DMS 273 (cell line): ENCODE measurements around the gene PHYKPL.

Experiments
- DNase-seq: peaks from one replicate; lab custom pipeline; 2025; ENCODE audit not compliant: unreplicated experiment; lab: John Stamatoyannopoulos, UW

PHYKPL gene

GRCh38 chr5:178224403-178224802 is 8.2 kb downstream of the PHYKPL start:
- no peak for DNase-seq

DNA sequence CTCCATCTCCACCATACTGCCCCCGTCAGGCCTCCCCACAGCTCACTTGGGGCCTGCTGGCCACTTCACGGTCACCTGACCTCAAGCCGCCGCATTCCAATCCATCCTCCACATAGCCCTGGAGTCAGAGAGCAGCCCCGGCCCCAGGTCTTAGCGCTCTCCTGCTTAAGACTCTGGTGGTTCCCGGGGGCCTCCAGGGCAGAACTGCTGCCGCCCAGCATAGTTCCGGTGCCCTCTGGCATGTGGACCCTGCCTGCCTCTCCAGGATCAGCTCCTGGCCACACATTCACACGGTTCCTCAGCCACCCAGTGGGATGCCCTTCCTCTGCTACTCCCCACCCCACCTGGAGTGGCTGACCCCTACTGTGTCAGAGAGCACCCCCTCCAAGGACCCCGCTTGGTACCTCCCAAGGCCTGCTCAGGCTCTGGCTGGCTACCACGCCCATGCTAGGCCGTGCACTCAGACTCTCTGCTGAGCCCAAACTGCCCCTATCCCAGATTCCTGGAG is 8.7 kb downstream of the PHYKPL start:
- no peak for DNase-seq

DNA sequence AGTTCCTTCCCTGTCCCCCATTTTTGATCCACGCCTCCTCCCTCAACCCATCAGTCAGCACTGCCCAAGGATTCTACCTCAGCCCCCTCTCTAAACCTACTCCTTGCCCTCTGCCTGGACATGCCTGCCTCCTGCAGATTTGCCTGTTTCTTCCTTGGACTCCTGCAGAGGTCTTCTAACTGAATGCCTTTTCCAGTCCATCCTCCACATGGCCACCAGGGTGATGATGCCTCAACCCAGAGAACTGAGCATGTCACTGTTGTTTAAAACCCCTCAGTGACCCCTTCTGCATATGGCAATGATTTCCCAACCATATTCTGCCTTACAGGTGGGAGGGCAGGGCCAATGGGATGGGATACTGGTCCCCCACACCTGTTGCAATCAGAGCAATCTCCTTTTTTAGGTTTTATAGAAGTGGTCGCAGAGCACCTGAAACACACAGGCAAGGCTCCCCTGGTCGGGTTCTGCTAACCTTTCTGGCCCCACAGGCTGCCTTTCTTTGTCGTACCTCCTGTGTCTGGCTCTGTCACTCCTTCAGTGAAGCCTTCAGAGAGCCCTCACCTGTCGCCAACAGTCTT is 9.3 kb downstream of the PHYKPL start:
- peak; percentile 24 for DNase-seq

DNA sequence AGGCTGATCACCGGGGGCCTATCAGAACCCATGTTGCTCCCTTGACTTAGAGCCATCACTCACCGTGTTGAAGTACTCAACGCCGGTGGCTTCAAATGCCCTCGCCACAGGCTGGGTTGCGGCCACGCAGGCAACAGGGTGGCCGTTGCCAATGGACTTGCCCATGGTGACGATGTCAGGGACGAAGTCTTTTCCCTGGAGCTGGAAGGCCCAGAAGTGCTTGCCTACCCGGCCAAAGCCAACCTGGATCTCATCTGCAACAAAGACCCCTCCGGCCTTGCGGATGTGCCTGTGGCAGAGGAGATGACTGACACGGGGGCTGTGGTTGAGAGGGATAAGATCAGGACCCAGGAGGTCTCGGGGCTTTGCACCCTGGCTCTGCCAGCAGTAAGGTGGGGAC is 10.3 kb downstream of the PHYKPL start:
- no peak for DNase-seq

GRCh38 chr5:178221853-178222252 is 10.7 kb downstream of the PHYKPL start:
- DNase-seq = no peak

DNA sequence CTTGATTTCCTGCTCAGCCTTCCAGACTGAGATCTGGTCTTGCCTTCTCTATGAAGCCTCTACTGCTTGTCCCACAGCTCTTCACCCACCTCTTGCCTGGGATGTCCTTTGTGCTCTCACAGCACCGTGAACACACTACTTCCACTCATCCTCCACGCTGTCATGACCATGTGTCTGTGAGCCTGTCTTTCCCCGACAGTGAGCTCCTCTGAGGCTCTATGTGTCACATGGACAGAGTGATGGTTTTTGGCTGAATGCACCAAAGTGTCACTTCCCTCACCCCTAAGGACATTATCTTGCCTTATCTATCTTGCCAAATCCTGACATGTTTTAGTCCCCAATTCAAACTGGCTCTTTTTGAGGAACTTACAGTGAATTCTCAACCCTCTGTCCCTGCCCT is 11.3 kb downstream of the PHYKPL start:
- DNase-seq = no peak

DNA sequence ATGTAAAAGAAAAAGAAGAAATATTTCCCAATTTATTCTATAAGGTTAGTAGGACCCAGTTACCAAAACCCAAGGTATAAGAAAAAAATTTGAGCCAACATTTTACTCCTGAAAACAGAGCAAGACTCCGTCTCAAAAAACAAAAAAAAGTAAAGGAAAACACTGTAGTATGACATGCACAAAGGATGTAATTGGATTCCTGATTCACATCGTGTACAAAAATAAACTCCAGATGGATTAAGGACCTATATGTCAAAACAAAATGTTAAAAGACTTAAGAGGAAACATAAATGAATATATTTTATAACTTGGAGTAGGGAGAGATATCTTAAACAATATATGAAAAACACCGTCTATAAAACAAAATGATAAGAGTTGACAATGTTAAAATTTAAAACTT is 13.8 kb downstream of the PHYKPL start:
- DNase-seq = no peak

- peak; percentile 35 for DNase-seq
Measured at GRCh38 chr5:178218237-178218776, 14.3 kb downstream of the PHYKPL start.

DNA sequence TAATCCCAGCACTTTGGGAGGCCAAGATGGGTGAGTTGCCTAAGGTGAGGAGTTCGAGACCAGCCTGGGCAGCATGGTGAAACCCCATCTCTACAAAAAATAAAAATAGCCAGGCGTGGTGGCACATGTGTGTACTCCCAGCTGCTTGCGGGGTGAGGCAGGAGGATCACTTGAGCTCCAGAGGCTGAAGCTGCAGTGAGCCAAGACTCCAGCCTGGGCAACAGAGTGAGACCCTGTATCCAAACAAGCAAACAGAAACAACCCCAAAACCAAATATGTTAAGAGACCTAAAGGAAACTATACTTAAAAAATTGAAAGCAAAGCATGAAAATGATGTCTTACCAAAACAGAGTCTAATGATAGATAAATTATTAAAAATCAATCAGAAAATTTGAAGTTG is 15.8 kb downstream of the PHYKPL start:
- DNase-seq = no peak

GRCh38 chr5:178216088-178216534 is 16.5 kb downstream of the PHYKPL start:
- DNase-seq = no peak

GRCh38 chr5:178215280-178216002 is 17.2 kb downstream of the PHYKPL start:
- peak; percentile 38 for DNase-seq

DNA sequence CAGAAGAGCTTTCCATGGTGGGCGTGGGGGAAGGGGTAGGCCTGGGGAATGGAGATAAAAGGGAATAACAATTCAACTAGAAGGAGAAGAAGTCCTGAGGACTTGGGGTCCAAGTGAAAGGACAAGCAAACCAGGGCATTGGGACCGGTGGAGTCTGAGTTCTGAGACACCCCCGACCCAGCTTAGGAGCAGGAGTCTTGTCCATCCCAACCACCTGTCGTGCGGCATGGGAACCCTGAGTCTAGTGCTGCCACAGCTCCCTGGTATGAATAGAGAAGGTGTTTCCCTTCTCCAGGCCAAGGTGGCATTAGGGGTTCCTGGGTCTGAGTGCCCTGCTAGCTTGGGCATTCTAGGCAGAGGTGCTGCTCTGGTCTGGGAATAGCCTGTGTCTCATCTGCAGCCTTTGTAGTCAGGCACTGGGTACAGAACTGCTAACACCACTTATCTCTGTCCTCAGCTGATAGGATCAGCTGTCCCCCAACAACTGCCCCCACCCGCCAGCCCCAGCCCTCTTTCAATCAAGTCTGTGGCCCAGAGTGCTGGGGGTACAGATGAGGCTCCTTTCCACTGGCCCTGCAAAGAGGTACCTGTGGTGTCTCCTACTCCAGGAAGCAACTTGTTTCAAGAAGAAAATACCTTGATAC is 18.3 kb downstream of the PHYKPL start:
- peak; percentile 49 for DNase-seq

GRCh38 chr5:178213748-178214151 is 18.9 kb downstream of the PHYKPL start:
- no peak for DNase-seq

GRCh38 chr5:178213003-178213461 is 19.6 kb downstream of the PHYKPL start:
- DNase-seq = peak; percentile 52

- peak; percentile 52 for DNase-seq
Measured at GRCh38 chr5:178212241-178213002, 20.2 kb downstream of the PHYKPL start.

GRCh38 chr5:178211095-178212048 is 21.2 kb downstream of the PHYKPL start:
- DNase-seq = peak; percentile 64

DNA sequence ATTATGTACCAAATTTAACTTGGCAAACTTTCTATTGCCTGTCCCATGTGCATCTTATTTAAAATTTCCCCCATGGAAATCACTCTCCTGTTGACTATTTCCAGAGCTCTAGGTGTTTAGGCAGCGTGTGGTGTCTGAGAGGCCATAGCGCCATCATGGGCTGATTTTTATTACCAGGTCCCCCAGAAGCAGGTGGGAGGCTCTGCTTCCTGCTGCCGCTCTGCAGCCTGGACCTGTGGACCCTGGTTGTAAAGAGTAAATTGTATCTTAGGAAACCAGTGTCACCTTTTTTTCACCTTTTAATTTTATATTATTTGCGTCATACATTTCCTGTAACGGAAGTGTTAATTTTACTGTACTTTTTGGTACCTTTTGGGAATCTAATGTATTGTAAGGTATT is 21.9 kb downstream of the PHYKPL start:
- DNase-seq = no peak

DNA sequence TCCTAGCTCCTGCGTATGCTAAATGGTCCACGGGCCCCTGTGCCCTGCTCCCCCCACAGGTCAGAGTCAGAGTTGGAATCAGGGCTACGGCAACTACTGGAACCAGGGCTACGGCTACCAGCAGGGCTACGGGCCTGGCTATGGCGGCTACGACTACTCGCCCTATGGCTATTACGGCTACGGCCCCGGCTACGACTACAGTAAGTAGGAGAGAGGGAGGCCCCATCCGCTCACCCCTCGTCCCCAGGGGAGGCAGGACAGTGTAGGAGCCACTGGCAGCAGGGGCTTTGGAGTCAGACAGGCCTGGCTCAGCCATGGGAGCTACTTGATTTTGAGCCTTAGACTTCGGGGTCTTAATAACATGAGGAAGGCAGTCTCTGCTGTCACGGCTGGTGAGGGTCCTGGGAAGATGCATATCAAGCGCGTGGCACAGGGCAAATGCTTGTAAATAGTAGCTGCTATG is 22.5 kb downstream of the PHYKPL start:
- no peak for DNase-seq

DNA sequence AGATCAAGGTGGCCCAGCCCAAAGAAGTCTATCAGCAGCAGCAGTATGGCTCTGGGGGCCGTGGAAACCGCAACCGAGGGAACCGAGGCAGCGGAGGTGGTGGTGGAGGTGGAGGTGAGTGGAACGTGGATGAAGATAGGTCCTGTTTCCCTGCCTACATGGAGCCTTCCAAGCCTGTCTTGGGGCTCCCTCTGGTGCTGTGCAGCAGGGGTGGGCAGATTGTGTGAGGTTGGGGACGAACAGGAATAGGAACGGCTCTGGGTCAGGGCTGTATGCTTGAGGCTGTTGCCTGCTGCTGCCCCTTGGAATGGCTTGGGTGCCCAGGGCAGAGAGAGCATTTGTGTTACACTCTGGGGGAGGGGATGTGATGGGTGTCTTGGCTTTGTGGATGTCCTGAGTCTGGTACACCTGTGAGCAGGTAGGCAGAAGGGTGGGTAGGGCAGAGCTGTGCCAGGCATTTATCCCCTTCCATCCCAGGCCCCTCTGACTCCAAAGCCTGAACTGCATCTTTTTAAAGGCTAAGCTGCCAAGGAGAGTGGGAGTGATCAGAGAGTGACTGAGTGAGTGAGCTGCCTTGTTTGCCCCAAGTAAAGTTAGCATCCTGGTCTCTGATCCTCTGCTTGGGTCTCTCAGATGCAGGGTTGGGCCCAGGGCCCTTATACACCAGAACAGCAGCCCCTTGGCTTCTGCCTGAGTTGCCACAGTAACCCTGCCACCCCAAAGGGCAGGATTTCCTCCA is 23.1 kb downstream of the PHYKPL start:
- DNase-seq = no peak
